Caco-2 (cell line): Measurements from ENCODE around the gene NUDT14. TPM values are rescaled to one million over a fixed set of nuclear protein-coding genes. Genes with fewer than 3 reads are reported as not detected.

Experiments
- Bru-seq: library from RNA; stranded (reverse); fragments of 400-500 nt; gene quantifications from one replicate; lab custom pipeline; 2021; lab: Mats Ljungman, UMichigan
- BruChase-seq, 2 experiments: library from RNA; stranded (reverse); fragments of 400-500 nt; gene quantifications; one replicate each; lab custom pipeline; 2021; lab: Mats Ljungman, UMichigan
- BruUV-seq: library from RNA; stranded (reverse); fragments of 400-500 nt; replicated peaks from 2 replicates; lab custom pipeline; 2021; lab: Mats Ljungman, UMichigan
- CTCF ChIA-PET: fragments of 300-600 bp; sonication (Branson Sonifier 250); formaldehyde crosslinking; loops from one replicate; lab custom pipeline; 2022; ENCODE audit warnings: antibody characterized with exemption; lab: Charles Lee
- POLR2A ChIA-PET: fragments of 300-600 bp; sonication (Branson Sonifier 250); formaldehyde crosslinking; loops from one replicate; lab custom pipeline; 2022; ENCODE audit warnings: antibody characterized with exemption; lab: Charles Lee
- DNase-seq, 2 experiments: peaks; one replicate each; pipeline versions ENCODE4 v3.0.0 to v3.0.0-alpha.2; 2020 to 2022
- H3K27me3 ChIP-seq: replicated peaks from 2 replicates; pipeline ENCODE4 v1.6.0; 2011; ENCODE audit warnings: low read length; ENCODE audit not compliant: control insufficient read depth, insufficient read depth
- H3K36me3 ChIP-seq: 2 replicates; pipeline ENCODE4 v1.5.1; 2011; ENCODE audit warnings: low read length; ENCODE audit not compliant: control insufficient read depth, insufficient read depth
- H3K4me1 ChIP-seq: fragments of 250-450 bp; sonication (Bioruptor Pico); 2 replicates; pipeline ENCODE4 v1.5.1; 2020; ENCODE audit warnings: mild to moderate bottlenecking
- H3K4me3 ChIP-seq: 2 replicates; pipeline ENCODE4 v1.5.1; 2011; ENCODE audit warnings: low read depth, mild to moderate bottlenecking, control low read depth, low read length
- H3K9me3 ChIP-seq: fragments of 250-450 bp; sonication (Bioruptor Pico); 2 replicates; pipeline ENCODE4 v1.5.1; 2020; ENCODE audit warnings: mild to moderate bottlenecking, moderate library complexity
- H3K27ac Mint-ChIP-seq: one replicate; pipeline ENCODE4 v1.8.0; 2022; ENCODE audit warnings: mixed read lengths; ENCODE audit not compliant: unreplicated experiment
- H3K27me3 Mint-ChIP-seq: one replicate; pipeline ENCODE4 v1.8.0; 2022; ENCODE audit warnings: mixed read lengths; ENCODE audit not compliant: insufficient read depth, unreplicated experiment
- H3K36me3 Mint-ChIP-seq: one replicate; pipeline ENCODE4 v1.8.0; 2022; ENCODE audit warnings: mild to moderate bottlenecking, mixed read lengths; ENCODE audit not compliant: insufficient read depth, unreplicated experiment
- H3K4me1 Mint-ChIP-seq: one replicate; pipeline ENCODE4 v1.8.0; 2022; ENCODE audit warnings: low read depth, mixed read lengths; ENCODE audit not compliant: unreplicated experiment
- H3K4me3 Mint-ChIP-seq: one replicate; pipeline ENCODE4 v1.8.0; 2022; ENCODE audit warnings: mild to moderate bottlenecking, moderate library complexity, mixed read lengths; ENCODE audit not compliant: unreplicated experiment
- H3K9me3 Mint-ChIP-seq: one replicate; pipeline ENCODE4 v1.8.0; 2022; ENCODE audit warnings: mixed read lengths; ENCODE audit not compliant: unreplicated experiment
- intact Hi-C: fragments of 100-400 bp; cut with micrococcal nuclease; formaldehyde crosslinking; loops from one replicate; pipeline ENCODE4 v1.10.0; 2022; ENCODE audit not compliant: unreplicated experiment
- long read RNA-seq: library from polyadenylated mRNA; stranded (forward); transcript quantifications from one replicate; pipeline ENCODE4 v2.0.0, GENCODE V29; 2022
- total RNA-seq: library from RNA; stranded (reverse); gene quantifications from 2 replicates; pipeline ENCODE4 v1.2.3, GENCODE V29; 2022
- TF ChIP-seq, protein P1 (sequence below), 2 experiments: fragments of 200-600 bp in 1 of 2; IDR thresholded peaks; 1 replicate in 1 of 2; 2 replicates in 1 of 2; pipeline versions ENCODE4 v1.5.1 to v1.8.0; 2011 to 2022; ENCODE audit warnings: antibody characterized with exemption in 1 of 2, control low read depth in 1 of 2, inconsistent platforms in 1 of 2, low read depth in 1 of 2, low read length in 1 of 2, mild to moderate bottlenecking in 1 of 2, moderate library complexity in 1 of 2; ENCODE audit not compliant: insufficient read depth in 1 of 2, severe bottlenecking in 1 of 2, unreplicated experiment in 1 of 2

Gene NUDT14
- total RNA-seq (52.7 and 63.4 TPM in 2 replicates), Bru-seq, nascent RNA (percentile 58 among the genes with signal in this experiment), BruChase-seq, experiment 1, labeled RNA remaining after a 2-hour chase (percentile 73 among the genes with signal in this experiment), BruChase-seq, experiment 2, labeled RNA remaining after a 6-hour chase (percentile 85 among the genes with signal in this experiment)
- long read RNA-seq, transcript NUDT14-202 (5 exons, 845 nt) = major isoform, 30 of 39 reads
- long read RNA-seq, partial matches to known transcripts = 5 of 39 reads
- long read RNA-seq, other reads (novel, unspliced or antisense) = 4 of 39 reads

DNA sequence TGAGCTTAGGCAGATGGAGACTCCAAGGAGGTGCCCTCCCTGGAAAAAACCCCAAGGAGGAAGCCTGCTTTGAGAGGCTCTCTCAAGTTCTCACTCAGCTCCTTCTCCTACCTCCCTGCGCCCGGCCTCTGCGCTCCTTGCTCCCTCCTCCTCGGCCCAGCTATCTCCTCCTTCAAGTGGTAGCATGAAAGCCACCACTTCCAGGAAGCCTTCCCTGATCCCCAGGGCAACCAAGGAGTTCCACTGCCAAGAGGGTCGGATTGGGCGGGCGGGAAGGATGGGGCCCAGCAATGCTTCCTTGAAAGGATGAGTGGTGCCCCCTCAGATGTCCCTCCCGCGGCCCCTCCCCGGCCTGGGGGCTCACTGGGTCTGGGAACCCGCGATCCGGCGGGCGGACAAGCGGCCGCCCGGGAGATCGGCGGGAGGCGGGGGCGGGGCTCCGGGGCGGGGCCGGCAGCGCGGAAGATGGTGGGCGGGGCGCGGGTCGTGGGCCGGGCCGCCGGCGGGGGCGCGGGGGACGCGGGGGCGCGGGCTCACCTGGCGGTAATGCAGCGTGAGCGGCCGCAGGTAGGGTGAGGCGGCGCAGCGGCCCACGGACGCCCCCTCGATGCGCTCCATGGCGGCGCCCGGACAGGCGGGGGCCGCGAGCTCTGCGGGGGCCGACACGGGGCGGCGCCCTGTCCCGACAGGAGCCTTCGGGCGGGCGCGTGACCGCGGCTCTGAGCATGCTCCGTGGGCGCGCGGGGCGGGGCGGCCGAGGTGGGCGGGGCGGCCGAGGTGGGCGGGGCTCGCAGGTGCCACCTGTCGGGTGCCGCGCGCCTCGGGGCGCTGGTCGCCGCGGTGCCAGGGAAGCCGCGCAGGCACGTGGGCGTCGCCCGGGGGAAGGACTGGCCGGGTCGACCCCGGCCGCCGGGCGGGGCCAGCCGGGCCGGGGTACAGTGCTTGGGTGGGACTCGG lies at the start of gene NUDT14:
TSS of gene NUDT14 (minus strand) at position 721 of the 957 bp plus-strand sequence. CDS start at position 618, 103 bp downstream.
- H3K27ac Mint-ChIP-seq = no peak within 1 kb of the TSS
- Histone ChIP-seq H3K4me3 (peak within 1 kb of the TSS; percentile 49), H3K36me3 (no peaks in the 10 kb centered on the region; the same call in 1 of the 2 replicates), H3K9me3 (no peaks in the 10 kb centered on the region), H3K4me1 (peaks cover 9% of the 10 kb centered on the region; the same call in 1 of the 2 replicates), H3K27me3 (no peaks in the 10 kb centered on the region)
- ChIA-PET CTCF (interaction anchor here (0.5 to 1.9 kb wide), 6 partner anchors 8 to 120 kb away, joined by 3 to 7 read pairs (median 4); partner anchors contain the start of gene BRF1), POLR2A (interaction anchor here (0.7 kb wide), 2 partner anchors 11 to 70 kb away, joined by 4 to 9 read pairs; no protein-coding TSS in a partner anchor)
- H3K27me3 Mint-ChIP-seq = peaks cover 3% of the 10 kb centered on the region
- H3K4me1 Mint-ChIP-seq = no peaks in the 10 kb centered on the region
- no TSS peak for BruUV-seq
- H3K4me3 Mint-ChIP-seq = peak within 1 kb of the TSS; percentile 78
- no peaks in the 10 kb centered on the region for H3K36me3 Mint-ChIP-seq
- TF ChIP-seq, protein P1, sequence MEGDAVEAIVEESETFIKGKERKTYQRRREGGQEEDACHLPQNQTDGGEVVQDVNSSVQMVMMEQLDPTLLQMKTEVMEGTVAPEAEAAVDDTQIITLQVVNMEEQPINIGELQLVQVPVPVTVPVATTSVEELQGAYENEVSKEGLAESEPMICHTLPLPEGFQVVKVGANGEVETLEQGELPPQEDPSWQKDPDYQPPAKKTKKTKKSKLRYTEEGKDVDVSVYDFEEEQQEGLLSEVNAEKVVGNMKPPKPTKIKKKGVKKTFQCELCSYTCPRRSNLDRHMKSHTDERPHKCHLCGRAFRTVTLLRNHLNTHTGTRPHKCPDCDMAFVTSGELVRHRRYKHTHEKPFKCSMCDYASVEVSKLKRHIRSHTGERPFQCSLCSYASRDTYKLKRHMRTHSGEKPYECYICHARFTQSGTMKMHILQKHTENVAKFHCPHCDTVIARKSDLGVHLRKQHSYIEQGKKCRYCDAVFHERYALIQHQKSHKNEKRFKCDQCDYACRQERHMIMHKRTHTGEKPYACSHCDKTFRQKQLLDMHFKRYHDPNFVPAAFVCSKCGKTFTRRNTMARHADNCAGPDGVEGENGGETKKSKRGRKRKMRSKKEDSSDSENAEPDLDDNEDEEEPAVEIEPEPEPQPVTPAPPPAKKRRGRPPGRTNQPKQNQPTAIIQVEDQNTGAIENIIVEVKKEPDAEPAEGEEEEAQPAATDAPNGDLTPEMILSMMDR (IDR thresholded peaks at IDR 0.05; ENCODE audit: insufficient read depth in 1 of 2, low read depth in 1 of 2, low read length in 1 of 2, severe bottlenecking in 1 of 2, unreplicated experiment in 1 of 2) = no peak
- intact Hi-C loops = no loop called here
- peak; percentile 88 for DNase-seq
- H3K9me3 Mint-ChIP-seq = no peaks in the 10 kb centered on the region

- TF ChIP-seq, protein P1 (IDR thresholded peaks at IDR 0.05; ENCODE audit: insufficient read depth in 1 of 2, low read depth in 1 of 2, low read length in 1 of 2, severe bottlenecking in 1 of 2, unreplicated experiment in 1 of 2) = no peak
- H3K27ac Mint-ChIP-seq = no peak overlapping the region
- H3K27me3 Mint-ChIP-seq = no peaks in the 10 kb centered on the region
- H3K36me3 ChIP-seq = no peaks in the 10 kb centered on the region; the same call in 1 of the 2 replicates
- H3K4me1 ChIP-seq = no peaks in the 10 kb centered on the region
- no peak overlapping the region for H3K4me3 Mint-ChIP-seq
- BruUV-seq = no TSS peak
- H3K9me3 ChIP-seq = no peaks in the 10 kb centered on the region
- H3K9me3 Mint-ChIP-seq = no peaks in the 10 kb centered on the region
- DNase-seq = no peak
- H3K4me3 ChIP-seq = no peak overlapping the region
- H3K4me1 Mint-ChIP-seq = no peaks in the 10 kb centered on the region
- no peaks in the 10 kb centered on the region for H3K27me3 ChIP-seq
- intact Hi-C loops = no loop called here
- H3K36me3 Mint-ChIP-seq = peaks cover 20% of the 10 kb centered on the region
- CTCF ChIA-PET = no interaction called here
- POLR2A ChIA-PET = no interaction called here
Observed at GRCh38 chr14:105229099-105229655, 48.1 kb upstream of the NUDT14 start.
